ENCODE data around the gene GALNT17. TPM values are rescaled to one million over a fixed set of nuclear protein-coding genes. Genes with fewer than 3 reads are reported as not detected.
A peak's percentile ranks its signal among the peaks of the same experiment; 100 is the strongest.

The GALNT17 gene
- total and polyA plus RNA-seq, 2 experiments from 2014 or later: 11.1 to 65.6 TPM

- TF ChIP-seq NANOG (IDR thresholded peaks at IDR 0.05; ENCODE audit: borderline replicate concordance) (no peak), REST (IDR thresholded peaks at IDR 0.05; ENCODE audit: unreplicated experiment) (no peak)
- TF ChIP-seq, protein P1, sequence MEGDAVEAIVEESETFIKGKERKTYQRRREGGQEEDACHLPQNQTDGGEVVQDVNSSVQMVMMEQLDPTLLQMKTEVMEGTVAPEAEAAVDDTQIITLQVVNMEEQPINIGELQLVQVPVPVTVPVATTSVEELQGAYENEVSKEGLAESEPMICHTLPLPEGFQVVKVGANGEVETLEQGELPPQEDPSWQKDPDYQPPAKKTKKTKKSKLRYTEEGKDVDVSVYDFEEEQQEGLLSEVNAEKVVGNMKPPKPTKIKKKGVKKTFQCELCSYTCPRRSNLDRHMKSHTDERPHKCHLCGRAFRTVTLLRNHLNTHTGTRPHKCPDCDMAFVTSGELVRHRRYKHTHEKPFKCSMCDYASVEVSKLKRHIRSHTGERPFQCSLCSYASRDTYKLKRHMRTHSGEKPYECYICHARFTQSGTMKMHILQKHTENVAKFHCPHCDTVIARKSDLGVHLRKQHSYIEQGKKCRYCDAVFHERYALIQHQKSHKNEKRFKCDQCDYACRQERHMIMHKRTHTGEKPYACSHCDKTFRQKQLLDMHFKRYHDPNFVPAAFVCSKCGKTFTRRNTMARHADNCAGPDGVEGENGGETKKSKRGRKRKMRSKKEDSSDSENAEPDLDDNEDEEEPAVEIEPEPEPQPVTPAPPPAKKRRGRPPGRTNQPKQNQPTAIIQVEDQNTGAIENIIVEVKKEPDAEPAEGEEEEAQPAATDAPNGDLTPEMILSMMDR (conservative IDR thresholded peaks at IDR 0.05; ENCODE audit: low read depth in 2 of 2): peak; percentile 69 to 92
- TF ChIP-seq, protein P2, sequence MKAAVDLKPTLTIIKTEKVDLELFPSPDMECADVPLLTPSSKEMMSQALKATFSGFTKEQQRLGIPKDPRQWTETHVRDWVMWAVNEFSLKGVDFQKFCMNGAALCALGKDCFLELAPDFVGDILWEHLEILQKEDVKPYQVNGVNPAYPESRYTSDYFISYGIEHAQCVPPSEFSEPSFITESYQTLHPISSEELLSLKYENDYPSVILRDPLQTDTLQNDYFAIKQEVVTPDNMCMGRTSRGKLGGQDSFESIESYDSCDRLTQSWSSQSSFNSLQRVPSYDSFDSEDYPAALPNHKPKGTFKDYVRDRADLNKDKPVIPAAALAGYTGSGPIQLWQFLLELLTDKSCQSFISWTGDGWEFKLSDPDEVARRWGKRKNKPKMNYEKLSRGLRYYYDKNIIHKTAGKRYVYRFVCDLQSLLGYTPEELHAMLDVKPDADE (IDR thresholded peaks at IDR 0.05): 0 out of 2 replicates have a peak, but pooled peaks have one; percentile 12
- Histone ChIP-seq H3K4me3 (peak overlapping the region; percentile 60), H3K79me2 (replicated peaks; ENCODE audit: insufficient read depth) (no peaks in the 10 kb centered on the region), H2AFZ (peak overlapping the region; percentile 96), H3K4me2 (peak overlapping the region; percentile 83), H3F3A (replicated peaks; ENCODE audit: low read depth) (no peaks in the 10 kb centered on the region), H3K4me1 (ENCODE audit: insufficient read depth) (peaks cover 4% of the 10 kb centered on the region; the same call in 1 of the 2 replicates), H3K27ac (ENCODE audit: low read depth) (no peak overlapping the region), H4K20me1 (replicated peaks; ENCODE audit: insufficient read depth) (no peaks in the 10 kb centered on the region), H3K36me3 (ENCODE audit: insufficient read depth) (no peaks in the 10 kb centered on the region), H3K9me2 (ENCODE audit: insufficient read depth) (no peaks in the 10 kb centered on the region), H3K27me3 (ENCODE audit: insufficient read depth) (no peaks in the 10 kb centered on the region; the same call in 1 of the 2 replicates)
- Mint-ChIP-seq H3K36me3 (ENCODE audit: low read depth) (peaks cover 4% of the 10 kb centered on the region; the same call in 1 of the 3 replicates), H3K4me3 (peak overlapping the region; percentile 66), H3K27me3 (ENCODE audit: insufficient read depth, low read depth, poor library complexity) (peaks cover 5% of the 10 kb centered on the region), H3K4me1 (no peaks in the 10 kb centered on the region), H3K9me3 (peaks cover 28% of the 10 kb centered on the region), H3K27ac (no peak overlapping the region)
- DNase-seq (ENCODE audit: low spot score) (peak; percentile 91), ATAC-seq (peak; percentile 99)
Observed at GRCh38 chr7:71752171-71752935, 620.4 kb downstream of the GALNT17 start.

GRCh38 chr7:71753236-71753635, 621.3 kb downstream of the GALNT17 start:
- no peak for ATAC-seq
- H3K9me3 Mint-ChIP-seq: peaks cover 28% of the 10 kb centered on the region
- Histone ChIP-seq H3K4me1 (ENCODE audit: insufficient read depth) (peaks cover 4% of the 10 kb centered on the region; the same call in 1 of the 2 replicates), H4K20me1 (replicated peaks; ENCODE audit: insufficient read depth) (no peaks in the 10 kb centered on the region), H3K4me2 (no peak overlapping the region), H3K27ac (ENCODE audit: low read depth) (no peak overlapping the region), H3K4me3 (no peak overlapping the region), H3K9me2 (ENCODE audit: insufficient read depth) (no peaks in the 10 kb centered on the region), H3K27me3 (ENCODE audit: insufficient read depth) (no peaks in the 10 kb centered on the region; the same call in 1 of the 2 replicates), H3F3A (replicated peaks; ENCODE audit: low read depth) (no peaks in the 10 kb centered on the region), H3K36me3 (ENCODE audit: insufficient read depth) (no peaks in the 10 kb centered on the region), H3K79me2 (replicated peaks; ENCODE audit: insufficient read depth) (no peaks in the 10 kb centered on the region), H2AFZ (no peak overlapping the region; the same call in 1 of the 2 replicates)
- H3K4me3 Mint-ChIP-seq: 0 out of 3 replicates have a peak overlapping the region, but pooled peaks have one; percentile 14
- H3K27ac Mint-ChIP-seq: no peak overlapping the region
- no peaks in the 10 kb centered on the region for H3K4me1 Mint-ChIP-seq
- peaks cover 4% of the 10 kb centered on the region; the same call in 1 of the 3 replicates for H3K36me3 Mint-ChIP-seq (ENCODE audit: low read depth)
- H3K27me3 Mint-ChIP-seq (ENCODE audit: insufficient read depth, low read depth, poor library complexity): peaks cover 5% of the 10 kb centered on the region
- no peak for DNase-seq (ENCODE audit: low spot score)
- TF ChIP-seq EZH2phosphoT487 (IDR thresholded peaks at IDR 0.05; ENCODE audit: unreplicated experiment) (no peak), STAT1 (IDR thresholded peaks at IDR 0.05; ENCODE audit: unreplicated experiment) (no peak)
- TF ChIP-seq, protein P3, sequence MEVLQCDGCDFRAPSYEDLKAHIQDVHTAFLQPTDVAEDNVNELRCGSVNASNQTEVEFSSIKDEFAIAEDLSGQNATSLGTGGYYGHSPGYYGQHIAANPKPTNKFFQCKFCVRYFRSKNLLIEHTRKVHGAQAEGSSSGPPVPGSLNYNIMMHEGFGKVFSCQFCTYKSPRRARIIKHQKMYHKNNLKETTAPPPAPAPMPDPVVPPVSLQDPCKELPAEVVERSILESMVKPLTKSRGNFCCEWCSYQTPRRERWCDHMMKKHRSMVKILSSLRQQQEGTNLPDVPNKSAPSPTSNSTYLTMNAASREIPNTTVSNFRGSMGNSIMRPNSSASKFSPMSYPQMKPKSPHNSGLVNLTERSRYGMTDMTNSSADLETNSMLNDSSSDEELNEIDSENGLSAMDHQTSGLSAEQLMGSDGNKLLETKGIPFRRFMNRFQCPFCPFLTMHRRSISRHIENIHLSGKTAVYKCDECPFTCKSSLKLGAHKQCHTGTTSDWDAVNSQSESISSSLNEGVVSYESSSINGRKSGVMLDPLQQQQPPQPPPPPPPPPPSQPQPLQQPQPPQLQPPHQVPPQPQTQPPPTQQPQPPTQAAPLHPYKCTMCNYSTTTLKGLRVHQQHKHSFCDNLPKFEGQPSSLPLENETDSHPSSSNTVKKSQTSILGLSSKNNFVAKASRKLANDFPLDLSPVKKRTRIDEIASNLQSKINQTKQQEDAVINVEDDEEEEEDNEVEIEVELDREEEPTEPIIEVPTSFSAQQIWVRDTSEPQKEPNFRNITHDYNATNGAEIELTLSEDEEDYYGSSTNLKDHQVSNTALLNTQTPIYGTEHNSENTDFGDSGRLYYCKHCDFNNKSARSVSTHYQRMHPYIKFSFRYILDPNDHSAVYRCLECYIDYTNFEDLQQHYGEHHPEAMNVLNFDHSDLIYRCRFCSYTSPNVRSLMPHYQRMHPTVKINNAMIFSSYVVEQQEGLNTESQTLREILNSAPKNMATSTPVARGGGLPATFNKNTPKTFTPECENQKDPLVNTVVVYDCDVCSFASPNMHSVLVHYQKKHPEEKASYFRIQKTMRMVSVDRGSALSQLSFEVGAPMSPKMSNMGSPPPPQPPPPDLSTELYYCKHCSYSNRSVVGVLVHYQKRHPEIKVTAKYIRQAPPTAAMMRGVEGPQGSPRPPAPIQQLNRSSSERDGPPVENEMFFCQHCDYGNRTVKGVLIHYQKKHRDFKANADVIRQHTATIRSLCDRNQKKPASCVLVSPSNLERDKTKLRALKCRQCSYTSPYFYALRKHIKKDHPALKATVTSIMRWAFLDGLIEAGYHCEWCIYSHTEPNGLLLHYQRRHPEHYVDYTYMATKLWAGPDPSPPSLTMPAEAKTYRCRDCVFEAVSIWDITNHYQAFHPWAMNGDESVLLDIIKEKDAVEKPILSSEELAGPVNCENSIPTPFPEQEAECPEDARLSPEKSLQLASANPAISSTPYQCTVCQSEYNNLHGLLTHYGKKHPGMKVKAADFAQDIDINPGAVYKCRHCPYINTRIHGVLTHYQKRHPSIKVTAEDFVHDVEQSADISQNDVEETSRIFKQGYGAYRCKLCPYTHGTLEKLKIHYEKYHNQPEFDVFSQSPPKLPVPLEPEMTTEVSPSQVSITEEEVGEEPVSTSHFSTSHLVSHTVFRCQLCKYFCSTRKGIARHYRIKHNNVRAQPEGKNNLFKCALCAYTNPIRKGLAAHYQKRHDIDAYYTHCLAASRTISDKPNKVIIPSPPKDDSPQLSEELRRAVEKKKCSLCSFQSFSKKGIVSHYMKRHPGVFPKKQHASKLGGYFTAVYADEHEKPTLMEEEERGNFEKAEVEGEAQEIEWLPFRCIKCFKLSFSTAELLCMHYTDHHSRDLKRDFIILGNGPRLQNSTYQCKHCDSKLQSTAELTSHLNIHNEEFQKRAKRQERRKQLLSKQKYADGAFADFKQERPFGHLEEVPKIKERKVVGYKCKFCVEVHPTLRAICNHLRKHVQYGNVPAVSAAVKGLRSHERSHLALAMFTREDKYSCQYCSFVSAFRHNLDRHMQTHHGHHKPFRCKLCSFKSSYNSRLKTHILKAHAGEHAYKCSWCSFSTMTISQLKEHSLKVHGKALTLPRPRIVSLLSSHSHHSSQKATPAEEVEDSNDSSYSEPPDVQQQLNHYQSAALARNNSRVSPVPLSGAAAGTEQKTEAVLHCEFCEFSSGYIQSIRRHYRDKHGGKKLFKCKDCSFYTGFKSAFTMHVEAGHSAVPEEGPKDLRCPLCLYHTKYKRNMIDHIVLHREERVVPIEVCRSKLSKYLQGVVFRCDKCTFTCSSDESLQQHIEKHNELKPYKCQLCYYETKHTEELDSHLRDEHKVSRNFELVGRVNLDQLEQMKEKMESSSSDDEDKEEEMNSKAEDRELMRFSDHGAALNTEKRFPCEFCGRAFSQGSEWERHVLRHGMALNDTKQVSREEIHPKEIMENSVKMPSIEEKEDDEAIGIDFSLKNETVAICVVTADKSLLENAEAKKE (CRISPR knock-in tag; IDR thresholded peaks at IDR 0.05): no peak

All from GM23338 (cell line).